GM12878 (cell line): ENCODE measurements around the gene DNMT3B. TPM values are rescaled to one million over a fixed set of nuclear protein-coding genes. Genes with fewer than 3 reads are reported as not detected.

Source experiments
- ATAC-seq: fragments of 200-7000 bp; cut with Tn5 transposase; 3 replicates; pipeline ENCODE4 v1.9.1; 2020; ENCODE audit warnings: mild to moderate bottlenecking, moderate library complexity
- BruUV-seq: library from RNA; stranded (reverse); fragments of 400-500 nt; replicated peaks from 2 replicates; lab custom pipeline; 2021; lab: Mats Ljungman, UMichigan
- CTCF ChIA-PET: fragments of 300-600 bp; sonication (Branson Sonifier 250); formaldehyde crosslinking; extraction: SDS; loops from one replicate; lab custom pipeline; 2021; ENCODE audit warnings: inconsistent platforms; lab: Yijun Ruan, JAX
- POLR2A ChIA-PET: fragments of 350-600 bp; formaldehyde crosslinking; extraction: SDS; loops from one replicate; lab custom pipeline; 2021; ENCODE audit warnings: inconsistent platforms; lab: Charles Lee
- RAD21 ChIA-PET: fragments of 300-600 bp; sonication (Branson Sonifier 250); formaldehyde crosslinking; loops from one replicate; lab custom pipeline; 2023; ENCODE audit warnings: antibody characterized with exemption; ENCODE audit not compliant: unreplicated experiment; lab: Charles Lee
- SMC1A ChIA-PET: fragments of 300-600 bp; sonication (Branson Sonifier 250); formaldehyde crosslinking; loops from one replicate; lab custom pipeline; 2023; ENCODE audit not compliant: unreplicated experiment, uncharacterized antibody; lab: Charles Lee
- DNase-seq: peaks from one replicate; pipeline ENCODE4 v3.0.0-alpha.2; 2011; ENCODE audit warnings: low read depth, low spot score
- FAIRE-seq: peaks from 3 replicates; lab custom pipeline; 2011; peaks lifted over from hg19 to GRCh38; lab: Jason Lieb, UNC
- H2AFZ ChIP-seq: 2 replicates; pipeline ENCODE4 v1.6.0; 2011; ENCODE audit warnings: low read depth, low read length, control low read depth; ENCODE audit not compliant: control insufficient read depth
- H3K27ac ChIP-seq: 2 replicates; pipeline ENCODE4 v1.5.1; 2011; ENCODE audit warnings: control low read depth; ENCODE audit not compliant: control insufficient read depth, insufficient read depth
- H3K27me3 ChIP-seq, 2 experiments: replicated peaks in 1 of 2; 2 replicates each; pipeline versions ENCODE4 v1.6.0 to v1.6.1; 2011; ENCODE audit warnings: low read length in 1 of 2; ENCODE audit not compliant: control insufficient read depth in 2 of 2, insufficient read depth in 2 of 2
- H3K36me3 ChIP-seq, 2 experiments: 2 replicates each; pipeline ENCODE4 v1.5.1; 2011; ENCODE audit warnings: low read length in 1 of 2; ENCODE audit not compliant: control insufficient read depth in 2 of 2, insufficient read depth in 2 of 2
- H3K4me1 ChIP-seq: 2 replicates; pipeline ENCODE4 v1.6.1; 2011; ENCODE audit warnings: mild to moderate bottlenecking, low read length, moderate library complexity, mixed read lengths; ENCODE audit not compliant: control insufficient read depth, insufficient read depth
- H3K4me2 ChIP-seq: 2 replicates; pipeline ENCODE4 v1.6.0; 2011; ENCODE audit warnings: control low read depth; ENCODE audit not compliant: control insufficient read depth, insufficient read depth
- H3K4me3 ChIP-seq: fragments of 200-600 bp; sonication (generic); 2 replicates; pipeline ENCODE4 v1.5.1; 2016
- H3K79me2 ChIP-seq: 2 replicates; pipeline ENCODE4 v1.6.0; 2011; ENCODE audit warnings: low read length; ENCODE audit not compliant: control insufficient read depth, insufficient read depth
- H3K9ac ChIP-seq: 2 replicates; pipeline ENCODE4 v1.8.0; 2011; ENCODE audit warnings: low read length, control low read depth, mixed read lengths; ENCODE audit not compliant: control insufficient read depth, insufficient read depth
- H3K9me3 ChIP-seq: replicated peaks from 3 replicates; pipeline ENCODE4 v1.5.1; 2011; ENCODE audit warnings: mild to moderate bottlenecking, low read length; ENCODE audit not compliant: control insufficient read depth, insufficient read depth
- H4K20me1 ChIP-seq: 2 replicates; pipeline ENCODE4 v1.6.0; 2011; ENCODE audit not compliant: control insufficient read depth, insufficient read depth
- ATF3 ChIP-seq: IDR thresholded peaks from 2 replicates; pipeline ENCODE4 v1.6.1; 2011; ENCODE audit warnings: low read depth, mild to moderate bottlenecking, low read length, moderate library complexity, borderline replicate concordance; ENCODE audit errors: extremely low read depth
- CBFB ChIP-seq: IDR thresholded peaks from 2 replicates; pipeline ENCODE4 v1.6.1; 2016; ENCODE audit warnings: antibody characterized with exemption, low read depth
- CEBPB ChIP-seq, 2 experiments: fragments of 150-350 bp in 1 of 2; IDR thresholded peaks; 2 replicates each; pipeline ENCODE4 v1.6.1; 2012 to 2014; ENCODE audit warnings: low read depth in 2 of 2, low read length in 2 of 2, borderline replicate concordance in 1 of 2, inconsistent platforms in 1 of 2
- EZH2 ChIP-seq: IDR thresholded peaks from 2 replicates; pipeline ENCODE4 v1.6.1; 2012; ENCODE audit warnings: low read depth, mild to moderate bottlenecking, control low read depth, inconsistent platforms, low read length, borderline replicate concordance; ENCODE audit not compliant: control insufficient read depth
- GATAD2B ChIP-seq: fragments of 450-650 bp; conservative IDR thresholded peaks from 2 replicates; pipeline ENCODE4 v1.6.1; 2017; ENCODE audit warnings: low read depth, mild to moderate bottlenecking, moderate library complexity
- HDAC2 ChIP-seq: fragments of 200-600 bp; sonication (generic); IDR thresholded peaks from 2 replicates; pipeline ENCODE4 v1.6.1; 2017
- MAX ChIP-seq: IDR thresholded peaks from 2 replicates; pipeline ENCODE4 v1.6.1; 2012; ENCODE audit warnings: low read depth, low read length, improper control_type of control experiment
- NFXL1 ChIP-seq: fragments of 450-650 bp; IDR thresholded peaks from 2 replicates; pipeline ENCODE4 v1.6.1; 2017; ENCODE audit warnings: antibody characterized with exemption, mild to moderate bottlenecking, borderline replicate concordance
- PBX3 ChIP-seq: IDR thresholded peaks from 2 replicates; pipeline ENCODE4 v1.6.1; 2011; ENCODE audit warnings: mild to moderate bottlenecking, low read depth, low read length, moderate library complexity; ENCODE audit not compliant: insufficient replicate concordance
- SIX5 ChIP-seq: IDR thresholded peaks from 2 replicates; pipeline ENCODE4 v1.6.1; 2011; ENCODE audit warnings: mild to moderate bottlenecking, low read depth, low read length, moderate library complexity; ENCODE audit not compliant: severe bottlenecking
- STAT3 ChIP-seq: IDR thresholded peaks from 2 replicates; pipeline ENCODE4 v1.6.1; 2011; ENCODE audit warnings: low read depth, low read length, improper control_type of control experiment
- ZBTB33 ChIP-seq: fragments of 450-650 bp; IDR thresholded peaks from 2 replicates; pipeline ENCODE4 v1.6.1; 2017; ENCODE audit warnings: mild to moderate bottlenecking
- ZNF217 ChIP-seq: fragments of 450-650 bp; IDR thresholded peaks from 2 replicates; pipeline ENCODE4 v1.6.1; 2017; ENCODE audit warnings: antibody characterized with exemption, mild to moderate bottlenecking
- ZNF274 ChIP-seq: IDR thresholded peaks from one replicate; pipeline ENCODE4 v1.8.0; 2011; ENCODE audit not compliant: insufficient read length, insufficient read depth
- WGBS: methylation state at CpG from one replicate; pipeline ENCODE4 v1.1.6; 2016; ENCODE audit warnings: low lambda C conversion rate; ENCODE audit not compliant: insufficient replicate concordance, insufficient coverage; ENCODE audit errors: missing lambda C conversion rate; 5-methylcytosine and 5-hydroxymethylcytosine counted together
- in situ Hi-C: fragments of 300-500 bp; cut with MboI; formaldehyde crosslinking; loops from 9 replicates; pipeline ENCODE4 v1.14.3; 2018; ENCODE audit warnings: mixed read lengths
- intact Hi-C: fragments of 100-400 bp; cut with micrococcal nuclease; formaldehyde crosslinking; loops from one replicate; pipeline ENCODE4 v1.14.2; 2022; ENCODE audit not compliant: unreplicated experiment
- polyA plus RNA-seq, 11 experiments: library from polyadenylated mRNA; depleted of rRNA in 4 of 11; unstranded in 6 of 11; stranded (reverse) in 5 of 11; fragments of >200 nt; fragmentation: Nextera tagmentation in 4 of 11; fragmentation: Illumina TruSeq in 1 of 11; extraction: Ambion mirVana in 4 of 11; extraction: Trizol in 1 of 11; gene quantifications; 1 replicate in 1 of 11; 2 replicates in 10 of 11; pipeline versions ENCODE4 v1.2.1 to v1.2.3, GENCODE V29; 2011 to 2016; ENCODE audit warnings: inconsistent platforms in 2 of 11, missing spikeins in 2 of 11, low read depth in 1 of 11
- total RNA-seq, 4 experiments: library from RNA; depleted of rRNA in 3 of 4; stranded (reverse); fragments of >200 nt in 3 of 4; fragmentation: Illumina TruSeq in 1 of 4; extraction: Trizol in 1 of 4; gene quantifications; 2 replicates each; pipeline versions ENCODE4 v1.2.1 to v1.2.3, GENCODE V29; 2013 to 2021

Gene DNMT3B
- total and polyA plus RNA-seq, 10 of the 15 experiments (the other 5 are each of a cell fraction or from before 2014, with no cell fraction given): 0.23 to 1.9 (median 1.1) TPM

- Histone ChIP-seq H3K27ac (no peak overlapping the region), H3K9me3 (no peaks in the 10 kb centered on the region), H3K36me3 (no peaks in the 10 kb centered on the region), H3K9ac (no peak overlapping the region), H3K4me3 (no peak overlapping the region), H4K20me1 (no peaks in the 10 kb centered on the region), H3K4me2 (no peak overlapping the region), H2AFZ (no peak overlapping the region), H3K4me1 (no peaks in the 10 kb centered on the region), H3K79me2 (no peaks in the 10 kb centered on the region), H3K27me3 (no peaks in the 10 kb centered on the region)
- ATAC-seq (no peak), FAIRE-seq (no peak), DNase-seq (no peak)
- in situ Hi-C loops (loop anchor here (5.0 kb wide), 1 partner anchor 105 kb away; the partner anchor contains the start of gene C20orf203), intact Hi-C loops (loop anchor here (5.0 kb wide), 1 partner anchor 255 kb away; no protein-coding TSS in a partner anchor)
- ChIA-PET CTCF (interaction anchor here (0.8 to 7.3 kb wide), 32 partner anchors 12 to 955 kb away, joined by 3 to 295 read pairs (median 5); partner anchors contain the start of genes C20orf203, COMMD7 and DNMT3B), POLR2A (interaction anchor here (0.7 to 1.8 kb wide), 3 partner anchors 47 to 723 kb away, joined by 3 to 12 read pairs (median 3); partner anchors contain the start of gene C20orf203), RAD21 (interaction anchor here (0.5 to 4.7 kb wide), 14 partner anchors 9 to 555 kb away, joined by 3 to 138 read pairs (median 4); partner anchors contain the start of genes C20orf203 and COMMD7), SMC1A (interaction anchor here (0.6 to 5.0 kb wide), 14 partner anchors 8 to 255 kb away, joined by 3 to 107 read pairs (median 4); partner anchors contain the start of genes C20orf203 and COMMD7)
- TF ChIP-seq ZNF217: no peak
- no peak for TF ChIP-seq CBFB
- no peak for TF ChIP-seq PBX3
- TF ChIP-seq SIX5: no peak
- TF ChIP-seq MAX: no peak
- TF ChIP-seq CEBPB (IDR thresholded peaks at IDR 0.05; ENCODE audit: borderline replicate concordance in 1 of 2, low read depth in 2 of 2, low read length in 2 of 2): no peak
- no peak for TF ChIP-seq ZNF274
- no peak for TF ChIP-seq STAT3
- TF ChIP-seq GATAD2B: no peak
- TF ChIP-seq NFXL1: no peak
- no peak for TF ChIP-seq EZH2
- no peak for TF ChIP-seq ZBTB33
- TF ChIP-seq HDAC2: no peak
- TF ChIP-seq ATF3: no peak
- BruUV-seq: no TSS peak
- 65% methylated on average over 8 of the region's 8 CpGs for WGBS
These were observed 15.2 kb downstream of the DNMT3B start for GRCh38 chr20:32777177-32777956.
